ENCODE data around the gene HES5.

DNA sequence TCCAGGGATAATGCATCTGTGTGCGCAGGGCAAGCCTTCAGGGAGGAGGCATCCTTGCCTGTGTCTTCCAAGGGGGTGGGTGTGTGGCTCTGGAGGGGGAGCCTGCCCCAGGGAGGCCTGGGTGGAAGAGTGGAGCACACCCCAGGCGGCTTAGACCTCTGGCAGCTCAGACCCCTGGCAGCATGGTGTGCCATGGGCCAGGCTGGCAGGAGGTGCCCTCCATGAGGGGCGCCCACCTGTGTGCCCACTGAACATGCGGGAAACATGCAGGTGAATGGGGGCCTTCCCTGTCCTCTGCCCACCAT lies 2.6 kb downstream of the HES5 start:
- TF ChIP-seq POLR2A (IDR thresholded peaks at IDR 0.05; ENCODE audit: low read length) (no peak), CTCF (IDR thresholded peaks at IDR 0.05) (no peak), NFE2L2 (conservative IDR thresholded peaks at IDR 0.05; ENCODE audit: low read length) (no peak), BHLHE40 (IDR thresholded peaks at IDR 0.05; ENCODE audit: low read depth, low read length) (no peak), EP300 (IDR thresholded peaks at IDR 0.05) (no peak), CHD2 (IDR thresholded peaks at IDR 0.05; ENCODE audit: low read length, partially characterized antibody) (no peak), PHF8 (IDR thresholded peaks at IDR 0.05; ENCODE audit: borderline replicate concordance, low read depth) (no peak), NR3C1 (IDR thresholded peaks at IDR 0.05) (no peak)
- TF ChIP-seq, protein P1, sequence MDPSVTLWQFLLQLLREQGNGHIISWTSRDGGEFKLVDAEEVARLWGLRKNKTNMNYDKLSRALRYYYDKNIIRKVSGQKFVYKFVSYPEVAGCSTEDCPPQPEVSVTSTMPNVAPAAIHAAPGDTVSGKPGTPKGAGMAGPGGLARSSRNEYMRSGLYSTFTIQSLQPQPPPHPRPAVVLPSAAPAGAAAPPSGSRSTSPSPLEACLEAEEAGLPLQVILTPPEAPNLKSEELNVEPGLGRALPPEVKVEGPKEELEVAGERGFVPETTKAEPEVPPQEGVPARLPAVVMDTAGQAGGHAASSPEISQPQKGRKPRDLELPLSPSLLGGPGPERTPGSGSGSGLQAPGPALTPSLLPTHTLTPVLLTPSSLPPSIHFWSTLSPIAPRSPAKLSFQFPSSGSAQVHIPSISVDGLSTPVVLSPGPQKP (IDR thresholded peaks at IDR 0.05; ENCODE audit: low read depth, low read length): no peak
- TF ChIP-seq, protein P2, sequence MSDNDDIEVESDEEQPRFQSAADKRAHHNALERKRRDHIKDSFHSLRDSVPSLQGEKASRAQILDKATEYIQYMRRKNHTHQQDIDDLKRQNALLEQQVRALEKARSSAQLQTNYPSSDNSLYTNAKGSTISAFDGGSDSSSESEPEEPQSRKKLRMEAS (IDR thresholded peaks at IDR 0.05): no peak
- TF ChIP-seq, protein P3, sequence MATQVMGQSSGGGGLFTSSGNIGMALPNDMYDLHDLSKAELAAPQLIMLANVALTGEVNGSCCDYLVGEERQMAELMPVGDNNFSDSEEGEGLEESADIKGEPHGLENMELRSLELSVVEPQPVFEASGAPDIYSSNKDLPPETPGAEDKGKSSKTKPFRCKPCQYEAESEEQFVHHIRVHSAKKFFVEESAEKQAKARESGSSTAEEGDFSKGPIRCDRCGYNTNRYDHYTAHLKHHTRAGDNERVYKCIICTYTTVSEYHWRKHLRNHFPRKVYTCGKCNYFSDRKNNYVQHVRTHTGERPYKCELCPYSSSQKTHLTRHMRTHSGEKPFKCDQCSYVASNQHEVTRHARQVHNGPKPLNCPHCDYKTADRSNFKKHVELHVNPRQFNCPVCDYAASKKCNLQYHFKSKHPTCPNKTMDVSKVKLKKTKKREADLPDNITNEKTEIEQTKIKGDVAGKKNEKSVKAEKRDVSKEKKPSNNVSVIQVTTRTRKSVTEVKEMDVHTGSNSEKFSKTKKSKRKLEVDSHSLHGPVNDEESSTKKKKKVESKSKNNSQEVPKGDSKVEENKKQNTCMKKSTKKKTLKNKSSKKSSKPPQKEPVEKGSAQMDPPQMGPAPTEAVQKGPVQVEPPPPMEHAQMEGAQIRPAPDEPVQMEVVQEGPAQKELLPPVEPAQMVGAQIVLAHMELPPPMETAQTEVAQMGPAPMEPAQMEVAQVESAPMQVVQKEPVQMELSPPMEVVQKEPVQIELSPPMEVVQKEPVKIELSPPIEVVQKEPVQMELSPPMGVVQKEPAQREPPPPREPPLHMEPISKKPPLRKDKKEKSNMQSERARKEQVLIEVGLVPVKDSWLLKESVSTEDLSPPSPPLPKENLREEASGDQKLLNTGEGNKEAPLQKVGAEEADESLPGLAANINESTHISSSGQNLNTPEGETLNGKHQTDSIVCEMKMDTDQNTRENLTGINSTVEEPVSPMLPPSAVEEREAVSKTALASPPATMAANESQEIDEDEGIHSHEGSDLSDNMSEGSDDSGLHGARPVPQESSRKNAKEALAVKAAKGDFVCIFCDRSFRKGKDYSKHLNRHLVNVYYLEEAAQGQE (IDR thresholded peaks at IDR 0.05): no peak
- TF ChIP-seq, protein P4, sequence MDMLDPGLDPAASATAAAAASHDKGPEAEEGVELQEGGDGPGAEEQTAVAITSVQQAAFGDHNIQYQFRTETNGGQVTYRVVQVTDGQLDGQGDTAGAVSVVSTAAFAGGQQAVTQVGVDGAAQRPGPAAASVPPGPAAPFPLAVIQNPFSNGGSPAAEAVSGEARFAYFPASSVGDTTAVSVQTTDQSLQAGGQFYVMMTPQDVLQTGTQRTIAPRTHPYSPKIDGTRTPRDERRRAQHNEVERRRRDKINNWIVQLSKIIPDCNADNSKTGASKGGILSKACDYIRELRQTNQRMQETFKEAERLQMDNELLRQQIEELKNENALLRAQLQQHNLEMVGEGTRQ (IDR thresholded peaks at IDR 0.05): no peak
